Body of pancreas (tissue), 4 donors: Measurements from ENCODE around the gene DAGLB. TPM values are rescaled to one million over a fixed set of nuclear protein-coding genes. Genes with fewer than 3 reads are reported as not detected.

Experiments
- ATAC-seq: fragments of 150-250 bp; one replicate; pipeline ENCODE4 v1.9.1; 2016
- DNase-seq, 4 donors: peaks; one replicate each; pipeline ENCODE4 v3.0.0-alpha.2; 2019
- H3K27ac ChIP-seq, 4 donors: fragments of 200-600 bp; sonication (generic); 1 replicate in 3 of 4; 2 replicates in 1 of 4; pipeline versions ENCODE4 v1.5.1 to v1.6.1; 2016 to 2019; ENCODE audit warnings: mild to moderate bottlenecking in 1 of 4, mixed read lengths in 1 of 4, moderate library complexity in 1 of 4
- H3K27me3 ChIP-seq, 2 donors: fragments of 200-600 bp; sonication (generic); one replicate each; pipeline ENCODE4 v1.6.0; 2016; ENCODE audit warnings: mild to moderate bottlenecking in 1 of 2
- H3K36me3 ChIP-seq, 2 donors: fragments of 200-600 bp; sonication (generic); replicated peaks in 1 of 2; 2 replicates each; pipeline ENCODE4 v1.5.1; 2016; ENCODE audit warnings: low read depth in 2 of 2; ENCODE audit not compliant: insufficient read depth in 1 of 2
- H3K4me1 ChIP-seq: fragments of 200-600 bp; sonication (generic); one replicate; pipeline ENCODE4 v1.6.0; 2016
- H3K4me3 ChIP-seq, 2 donors: fragments of 200-600 bp; sonication (generic); 1 replicate in 1 of 2; 2 replicates in 1 of 2; pipeline ENCODE4 v1.5.1; 2016 to 2019
- H3K9me3 ChIP-seq, 3 donors: fragments of 200-600 bp; sonication (generic); 1 replicate in 2 of 3; 2 replicates in 1 of 3; pipeline ENCODE4 v1.5.1; 2016
- CTCF ChIP-seq, 7 experiments: fragments of 450-650 bp in 4 of 7; fragments of 200-600 bp in 3 of 7; sonication (generic) in 3 of 7; IDR thresholded peaks; one replicate each; pipeline ENCODE4 v1.5.1; 2016 to 2019; ENCODE audit warnings: antibody characterized with exemption in 7 of 7
- POLR2A ChIP-seq, 3 donors: fragments of 450-650 bp; IDR thresholded peaks; one replicate each; pipeline ENCODE4 v1.6.1; 2016; ENCODE audit warnings: antibody characterized with exemption in 3 of 3, mild to moderate bottlenecking in 2 of 3
- WGBS, 2 donors: methylation state at CpG; one replicate each; pipeline ENCODE4 v1.1.5; 2017; 5-methylcytosine and 5-hydroxymethylcytosine counted together
- intact Hi-C: fragments of 100-400 bp; cut with DNase I; formaldehyde crosslinking; loops from one replicate; pipeline ENCODE4 v1.15.1; 2023
- total RNA-seq, 2 donors: library from RNA; depleted of rRNA; stranded (reverse); fragments of >200 nt; gene quantifications; one replicate each; pipeline ENCODE4 v1.1.0, GENCODE V29; 2016

The DAGLB gene
- total RNA-seq, 2 donors from 2014 or later = 7.8 to 34.6 TPM

DNA sequence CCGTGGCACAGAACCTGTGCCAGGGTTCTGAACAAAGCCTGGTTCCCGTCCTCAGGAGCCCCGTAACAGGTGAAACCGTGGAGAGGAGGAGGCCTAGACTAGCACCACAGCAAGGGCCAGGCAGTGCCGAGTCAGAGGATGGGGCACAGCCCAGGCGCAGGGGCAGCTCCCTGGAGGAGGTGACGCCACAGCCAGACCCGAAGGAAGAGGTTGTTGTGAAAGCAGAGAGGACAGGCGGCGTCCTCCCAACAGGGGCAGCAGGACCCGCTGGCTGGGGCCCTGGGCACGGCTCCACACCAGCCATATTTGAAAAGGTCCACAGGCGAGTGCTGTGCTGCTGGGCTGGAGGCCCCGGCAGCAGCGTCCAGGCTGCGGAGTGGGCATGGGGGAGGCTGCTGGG, 25.7 kb downstream of the DAGLB start:
- WGBS, 2 donors = 90 to 97% methylated on average over 6 to 16 of the region's 16 CpGs
- intact Hi-C loops = no loop called here
- no peak for DNase-seq

GRCh38 chr7:6420680-6421079, 27.1 kb downstream of the DAGLB start:
- intact Hi-C loops = no loop called here
- DNase-seq = no peak
- ATAC-seq = no peak
- Histone ChIP-seq H3K4me3 (no peak overlapping the region), H3K27me3 (no peaks in the 10 kb centered on the region), H3K9me3 (no peaks in the 10 kb centered on the region), H3K36me3 (peaks cover 0 to 9% of the 10 kb centered on the region in 2 donors), H3K4me1 (no peaks in the 10 kb centered on the region), H3K27ac (no peak overlapping the region)
- no peak for TF ChIP-seq POLR2A (IDR thresholded peaks at IDR 0.05)
- no peak for TF ChIP-seq CTCF (IDR thresholded peaks at IDR 0.05)
- WGBS, 2 donors = 87 to 92% methylated on average over 4 to 10 of the region's 10 CpGs

More for the DNA sequence above, 25.7 kb downstream of the DAGLB start:
- TF ChIP-seq POLR2A (IDR thresholded peaks at IDR 0.05) (no peak), CTCF (IDR thresholded peaks at IDR 0.05) (no peak)
- no peak for ATAC-seq
- Histone ChIP-seq H3K36me3 (peaks cover 0 to 7% of the 10 kb centered on the region in 2 donors), H3K27me3 (no peaks in the 10 kb centered on the region), H3K27ac (no peak overlapping the region), H3K4me3 (no peak overlapping the region), H3K4me1 (no peaks in the 10 kb centered on the region), H3K9me3 (no peaks in the 10 kb centered on the region)

DNA sequence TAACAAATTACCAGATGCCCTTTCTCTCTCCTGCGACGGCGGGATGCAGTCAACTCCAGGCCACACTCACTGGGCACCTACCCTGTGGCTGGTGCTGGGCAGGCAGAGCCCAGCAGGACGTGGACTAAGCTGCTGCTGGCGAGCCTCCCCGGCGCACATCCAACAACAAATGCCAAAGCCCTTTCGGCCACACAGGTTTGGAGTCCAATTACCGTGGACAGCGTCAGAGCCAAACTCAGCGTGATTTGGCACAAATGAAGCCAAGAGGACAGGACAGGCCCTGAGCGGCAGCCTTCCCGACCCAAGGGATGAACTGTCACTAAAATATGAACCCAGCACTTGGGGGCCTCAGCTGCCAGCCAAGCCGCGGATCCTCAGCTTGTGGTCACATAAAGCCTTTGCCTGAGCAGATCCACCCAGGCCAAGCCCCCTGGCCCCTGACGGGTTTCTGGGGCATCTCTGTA, 28.4 kb downstream of the DAGLB start:
- no peak overlapping the region for H3K4me3 ChIP-seq
- TF ChIP-seq POLR2A (IDR thresholded peaks at IDR 0.05) (no peak), CTCF (IDR thresholded peaks at IDR 0.05) (no peak)
- WGBS, 2 donors = 97 to 98% methylated on average over 9 to 16 of the region's 16 CpGs
- no peaks in the 10 kb centered on the region for H3K9me3 ChIP-seq
- ATAC-seq = no peak
- no peaks in the 10 kb centered on the region for H3K4me1 ChIP-seq
- DNase-seq = no peak
- peaks cover 0 to 3% of the 10 kb centered on the region in 2 donors for H3K36me3 ChIP-seq
- H3K27me3 ChIP-seq = no peaks in the 10 kb centered on the region
- intact Hi-C loops = no loop called here
- H3K27ac ChIP-seq = no peak overlapping the region

DNA sequence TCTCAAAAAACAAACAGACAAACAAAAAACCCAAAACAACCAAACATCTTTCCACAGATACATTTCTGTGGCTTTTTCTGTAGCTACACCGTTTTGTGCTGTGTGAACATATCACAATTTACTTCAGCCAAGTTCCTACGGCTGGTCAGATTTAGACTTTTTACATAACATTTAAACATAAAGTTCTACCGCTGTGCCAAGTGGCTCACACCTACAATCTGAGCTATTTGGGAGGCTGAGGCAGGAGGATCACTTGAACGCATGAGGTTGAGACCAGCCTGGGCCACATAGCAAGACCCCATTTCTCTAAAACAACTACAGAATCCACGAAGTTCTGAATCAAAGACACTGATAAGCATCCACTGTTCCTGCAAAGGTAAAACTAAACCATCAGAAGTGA, 30.3 kb downstream of the DAGLB start:
- no peak for DNase-seq
- Histone ChIP-seq H3K27me3 (no peaks in the 10 kb centered on the region), H3K4me3 (no peak overlapping the region), H3K27ac (no peak overlapping the region), H3K9me3 (no peaks in the 10 kb centered on the region), H3K36me3 (peaks cover 0 to 5% of the 10 kb centered on the region in 2 donors), H3K4me1 (no peaks in the 10 kb centered on the region)
- ATAC-seq = no peak
- WGBS, 2 donors = 90 to 96% methylated on average over 5 of the region's 5 CpGs
- intact Hi-C loops = no loop called here
- TF ChIP-seq POLR2A (IDR thresholded peaks at IDR 0.05) (no peak), CTCF (IDR thresholded peaks at IDR 0.05) (no peak)

DNA sequence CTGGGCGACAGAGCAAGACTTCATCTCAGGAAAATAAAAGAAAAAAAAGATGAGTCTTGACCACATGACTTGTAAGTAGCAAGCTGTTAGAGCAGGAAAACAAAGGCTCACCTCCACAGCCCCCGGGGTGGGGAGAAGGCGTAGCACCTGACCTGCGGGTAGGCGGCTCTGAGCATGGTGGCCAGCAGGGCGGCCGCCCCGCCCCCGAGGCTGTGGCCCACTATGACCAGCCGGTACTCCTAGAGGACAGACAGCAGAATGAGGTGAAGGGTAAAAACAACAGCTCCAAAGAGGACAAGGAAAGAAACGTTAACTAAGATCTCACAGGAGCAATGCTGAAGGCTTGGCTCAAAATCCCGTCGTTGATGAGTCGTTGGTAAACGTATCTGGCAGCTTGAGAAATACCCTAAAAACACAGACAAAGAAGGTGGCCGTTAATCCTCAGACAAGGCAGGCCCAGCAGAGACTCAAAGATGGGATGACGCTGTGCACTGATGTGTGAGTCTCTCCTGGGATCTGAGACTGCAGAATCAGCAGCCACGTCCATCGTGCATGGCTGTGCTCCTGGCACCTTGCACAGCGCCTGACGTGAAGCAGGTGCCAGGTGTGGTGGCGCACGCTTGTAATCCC, 31.1 kb downstream of the DAGLB start:
- no peak overlapping the region for H3K4me3 ChIP-seq
- H3K27ac ChIP-seq = no peak overlapping the region
- peaks cover 0 to 5% of the 10 kb centered on the region in 2 donors for H3K36me3 ChIP-seq
- TF ChIP-seq CTCF (IDR thresholded peaks at IDR 0.05) = no peak
- TF ChIP-seq POLR2A (IDR thresholded peaks at IDR 0.05) = no peak
- DNase-seq = no peak
- intact Hi-C loops = no loop called here
- no peak for ATAC-seq
- H3K27me3 ChIP-seq = no peaks in the 10 kb centered on the region
- 85 to 90% methylated on average over 23 of the region's 23 CpGs for WGBS, 2 donors
- no peaks in the 10 kb centered on the region for H3K9me3 ChIP-seq
- H3K4me1 ChIP-seq = no peaks in the 10 kb centered on the region
